Endothelial cell (in vitro differentiated cells): ENCODE measurements around the gene SEMA7A. TPM values are rescaled to one million over a fixed set of nuclear protein-coding genes. Genes with fewer than 3 reads are reported as not detected.

Experiments used
- DNase-seq: peaks from one replicate; pipeline ENCODE4 v3.0.0; 2021; ENCODE audit warnings: low spot score
- H3K27ac Mint-ChIP-seq: one replicate; pipeline ENCODE4 v1.8.0; 2021; ENCODE audit warnings: mixed read lengths, inconsistent platforms; ENCODE audit not compliant: unreplicated experiment
- H3K27me3 Mint-ChIP-seq: one replicate; pipeline ENCODE4 v1.8.0; 2021; ENCODE audit warnings: mild to moderate bottlenecking, moderate library complexity, mixed read lengths, inconsistent platforms; ENCODE audit not compliant: unreplicated experiment
- H3K36me3 Mint-ChIP-seq: one replicate; pipeline ENCODE4 v1.8.0; 2021; ENCODE audit warnings: mild to moderate bottlenecking, low read depth, mixed read lengths, inconsistent platforms; ENCODE audit not compliant: unreplicated experiment
- H3K4me1 Mint-ChIP-seq: one replicate; pipeline ENCODE4 v1.8.0; 2021; ENCODE audit warnings: mild to moderate bottlenecking, mixed read lengths, inconsistent platforms; ENCODE audit not compliant: unreplicated experiment
- H3K4me3 Mint-ChIP-seq: one replicate; pipeline ENCODE4 v1.8.0; 2021; ENCODE audit warnings: mild to moderate bottlenecking, mixed read lengths, inconsistent platforms; ENCODE audit not compliant: unreplicated experiment
- H3K9me3 Mint-ChIP-seq: one replicate; pipeline ENCODE4 v1.8.0; 2021; ENCODE audit warnings: mixed read lengths, inconsistent platforms; ENCODE audit not compliant: unreplicated experiment
- total RNA-seq: library from RNA; stranded (reverse); fragmentation: NEBNext Ultra II Directional; extraction: Animal tissue kit (Norgen Biotek cat#: 25700); gene quantifications from one replicate; pipeline ENCODE4 v1.2.1, GENCODE V29; 2021; ENCODE audit not compliant: unreplicated experiment
- TF ChIP-seq, protein P1 (sequence below): fragments of 200-600 bp; sonication (generic); IDR thresholded peaks from one replicate; pipeline ENCODE4 v1.5.0; 2021; ENCODE audit warnings: antibody characterized with exemption; ENCODE audit not compliant: unreplicated experiment

Gene SEMA7A
- total RNA-seq, 1 donor from 2014 or later, result 41.4 TPM

DNA sequence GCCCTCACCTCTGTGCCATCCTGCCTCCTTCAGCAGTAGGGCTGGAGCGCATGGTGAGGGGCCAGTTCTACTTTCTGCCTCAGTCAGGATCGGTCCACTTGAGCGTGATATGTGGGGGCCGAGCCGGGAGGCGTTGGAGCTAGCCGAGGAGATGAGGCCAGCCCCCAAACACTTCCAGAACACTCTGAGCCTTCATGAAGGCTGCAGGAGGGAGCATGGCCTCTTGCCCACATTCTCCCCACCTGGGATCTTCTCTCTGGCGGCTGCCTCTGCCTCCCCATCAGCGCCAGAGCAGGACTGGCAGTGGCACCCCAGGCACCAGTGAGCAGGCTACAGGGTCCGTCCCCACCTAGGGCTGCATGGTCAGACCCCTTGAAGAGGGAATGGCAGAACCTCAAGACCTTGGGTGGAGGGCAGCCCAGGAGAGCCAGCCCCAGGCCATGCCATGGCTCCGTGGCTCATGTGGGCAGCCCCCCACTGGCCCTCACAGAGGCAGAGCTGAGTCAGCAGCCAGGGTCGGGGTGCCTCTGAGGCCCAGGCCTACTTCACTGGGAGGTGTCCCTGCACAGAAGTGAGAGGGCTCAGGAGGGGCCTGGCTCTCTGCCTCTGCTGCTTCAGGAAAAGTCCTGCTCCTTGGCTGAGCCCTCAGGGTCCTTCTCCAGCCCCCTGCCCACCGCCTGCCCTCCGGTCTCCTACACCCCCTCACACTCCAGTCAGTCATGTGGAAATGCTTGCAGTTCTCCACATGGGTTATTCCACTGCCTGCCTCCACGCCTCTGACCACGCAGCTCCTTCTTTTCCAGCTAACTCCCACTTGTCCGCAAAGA is 38.2 kb downstream of the SEMA7A start:
- Mint-ChIP-seq H3K27ac (no peak overlapping the region), H3K9me3 (no peaks in the 10 kb centered on the region), H3K4me3 (no peak overlapping the region), H3K36me3 (peaks cover 10% of the 10 kb centered on the region), H3K27me3 (peaks cover 13% of the 10 kb centered on the region), H3K4me1 (peaks cover 17% of the 10 kb centered on the region)
- DNase-seq, result no peak
- TF ChIP-seq, protein P1, sequence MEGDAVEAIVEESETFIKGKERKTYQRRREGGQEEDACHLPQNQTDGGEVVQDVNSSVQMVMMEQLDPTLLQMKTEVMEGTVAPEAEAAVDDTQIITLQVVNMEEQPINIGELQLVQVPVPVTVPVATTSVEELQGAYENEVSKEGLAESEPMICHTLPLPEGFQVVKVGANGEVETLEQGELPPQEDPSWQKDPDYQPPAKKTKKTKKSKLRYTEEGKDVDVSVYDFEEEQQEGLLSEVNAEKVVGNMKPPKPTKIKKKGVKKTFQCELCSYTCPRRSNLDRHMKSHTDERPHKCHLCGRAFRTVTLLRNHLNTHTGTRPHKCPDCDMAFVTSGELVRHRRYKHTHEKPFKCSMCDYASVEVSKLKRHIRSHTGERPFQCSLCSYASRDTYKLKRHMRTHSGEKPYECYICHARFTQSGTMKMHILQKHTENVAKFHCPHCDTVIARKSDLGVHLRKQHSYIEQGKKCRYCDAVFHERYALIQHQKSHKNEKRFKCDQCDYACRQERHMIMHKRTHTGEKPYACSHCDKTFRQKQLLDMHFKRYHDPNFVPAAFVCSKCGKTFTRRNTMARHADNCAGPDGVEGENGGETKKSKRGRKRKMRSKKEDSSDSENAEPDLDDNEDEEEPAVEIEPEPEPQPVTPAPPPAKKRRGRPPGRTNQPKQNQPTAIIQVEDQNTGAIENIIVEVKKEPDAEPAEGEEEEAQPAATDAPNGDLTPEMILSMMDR, result no peak

DNA sequence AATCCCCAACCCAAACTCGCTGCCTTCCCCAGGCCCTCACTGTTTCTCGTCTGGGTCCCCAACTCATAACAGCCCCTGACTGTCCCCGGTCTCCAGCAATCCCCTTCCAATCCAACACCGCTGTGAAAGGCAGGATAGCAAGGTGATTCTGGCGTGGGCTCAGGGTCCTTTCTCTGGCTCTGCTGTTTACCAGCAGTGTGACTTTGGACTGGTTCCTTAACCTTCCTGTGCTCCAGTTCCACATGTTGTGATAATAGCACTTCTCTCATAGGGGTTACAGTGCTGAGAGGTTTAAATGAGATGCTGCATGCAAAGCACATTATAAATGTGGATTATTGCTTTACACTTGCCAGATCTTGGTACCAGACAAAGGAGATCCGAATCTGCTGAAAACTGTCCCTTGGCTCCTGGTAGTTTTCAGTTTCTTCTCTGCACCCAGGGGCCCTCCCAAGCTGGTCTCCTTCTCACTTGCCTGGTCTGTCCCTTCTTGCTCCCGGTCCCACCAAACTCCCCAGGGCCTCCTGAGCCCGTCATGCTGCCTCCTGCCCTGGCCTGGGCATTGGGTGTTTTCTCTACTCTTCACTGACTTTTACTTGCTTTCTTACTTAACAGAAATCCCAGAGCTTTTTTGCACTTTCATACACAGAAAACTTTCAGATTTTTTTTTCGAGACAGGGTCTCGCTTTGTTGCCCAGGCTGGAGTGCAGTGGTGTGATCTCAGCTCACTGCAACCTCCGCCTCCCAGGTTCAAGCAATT is 39.5 kb downstream of the SEMA7A start:
- no peak overlapping the region for H3K27ac Mint-ChIP-seq
- peaks cover 10% of the 10 kb centered on the region for H3K36me3 Mint-ChIP-seq
- H3K9me3 Mint-ChIP-seq, result no peaks in the 10 kb centered on the region
- peaks cover 15% of the 10 kb centered on the region for H3K27me3 Mint-ChIP-seq
- no peak for DNase-seq
- H3K4me3 Mint-ChIP-seq, result peak overlapping the region; percentile 37
- TF ChIP-seq, protein P1, result no peak
- peaks cover 23% of the 10 kb centered on the region for H3K4me1 Mint-ChIP-seq

DNA sequence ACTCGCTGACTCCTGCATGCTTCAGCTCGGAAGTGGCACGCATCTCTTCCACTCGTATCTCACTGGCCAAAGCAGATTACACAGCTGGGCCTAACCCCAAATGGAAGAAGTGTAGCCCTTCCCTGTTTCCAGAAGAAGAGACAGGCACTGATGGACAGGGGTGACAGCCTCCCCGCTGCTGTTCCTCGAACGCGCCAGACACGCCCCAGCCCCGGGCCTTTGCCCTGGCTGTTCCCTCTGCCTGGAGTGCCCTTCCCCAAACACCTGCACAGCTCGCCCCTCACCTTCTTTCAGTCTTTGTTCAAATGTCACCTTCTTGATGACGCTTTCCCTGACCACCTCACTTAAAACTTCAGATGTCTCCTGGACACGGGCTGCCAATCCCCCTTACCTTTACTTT is 40.3 kb downstream of the SEMA7A start:
- Mint-ChIP-seq H3K4me1 (peaks cover 26% of the 10 kb centered on the region), H3K27me3 (peaks cover 15% of the 10 kb centered on the region), H3K27ac (peak overlapping the region; percentile 54), H3K36me3 (peaks cover 10% of the 10 kb centered on the region), H3K4me3 (no peak overlapping the region), H3K9me3 (no peaks in the 10 kb centered on the region)
- no peak for DNase-seq
- TF ChIP-seq, protein P1, result no peak

DNA sequence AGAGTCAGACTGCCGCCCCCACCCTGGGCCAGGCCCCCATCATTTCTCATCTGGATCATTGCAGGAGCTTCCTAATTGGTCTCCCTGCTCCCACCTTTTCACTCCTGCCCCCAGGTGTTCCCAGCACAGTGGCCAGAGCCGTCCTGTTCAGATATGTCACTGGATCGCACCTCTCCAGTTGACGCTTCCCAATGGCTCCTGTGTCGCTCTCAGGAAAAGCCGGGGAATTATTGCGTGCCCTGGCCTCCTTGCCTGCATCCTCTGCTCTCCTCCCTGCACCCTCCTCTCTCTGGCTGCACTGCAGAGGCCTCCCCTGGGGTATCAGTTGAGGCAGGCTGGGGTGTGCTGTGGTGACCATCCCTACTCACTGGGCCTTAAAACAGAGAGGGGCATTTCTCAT is 40.9 kb downstream of the SEMA7A start:
- DNase-seq, result no peak
- TF ChIP-seq, protein P1, result no peak
- no peak overlapping the region for H3K27ac Mint-ChIP-seq
- H3K36me3 Mint-ChIP-seq, result peaks cover 10% of the 10 kb centered on the region
- peaks cover 26% of the 10 kb centered on the region for H3K4me1 Mint-ChIP-seq
- H3K4me3 Mint-ChIP-seq, result no peak overlapping the region
- no peaks in the 10 kb centered on the region for H3K9me3 Mint-ChIP-seq
- H3K27me3 Mint-ChIP-seq, result peaks cover 10% of the 10 kb centered on the region

DNA sequence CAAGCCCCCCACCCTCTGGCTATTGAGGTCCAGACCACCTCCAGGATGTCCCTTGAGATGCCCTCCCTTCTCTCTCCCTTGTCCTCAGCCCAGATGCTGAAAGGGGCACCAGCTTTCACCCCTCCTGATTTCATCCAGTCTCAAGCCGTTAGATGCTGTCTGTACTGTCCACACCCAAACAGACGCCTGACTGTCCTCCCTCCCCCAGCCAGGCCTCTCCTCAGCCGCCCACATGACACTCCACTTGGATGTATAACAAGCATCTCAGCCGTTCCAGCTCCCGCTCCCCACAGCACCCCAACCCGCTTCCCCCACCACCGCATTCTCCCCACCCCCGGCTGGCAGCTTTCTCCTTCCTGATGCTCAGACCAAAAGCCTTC is 41.3 kb downstream of the SEMA7A start:
- Mint-ChIP-seq H3K4me1 (peaks cover 26% of the 10 kb centered on the region), H3K36me3 (peaks cover 10% of the 10 kb centered on the region), H3K4me3 (no peak overlapping the region), H3K9me3 (no peaks in the 10 kb centered on the region), H3K27ac (no peak overlapping the region), H3K27me3 (peaks cover 9% of the 10 kb centered on the region)
- TF ChIP-seq, protein P1, result no peak
- no peak for DNase-seq
